Trophoblast cell (in vitro differentiated cells and primary cell): Measurements from ENCODE around the gene LRMDA.
A peak's percentile ranks its signal among the peaks of the same experiment; 100 is the strongest.

Experiments
- DNase-seq, 2 donors: peaks; one replicate each; pipeline ENCODE4 v3.0.0-alpha.2; 2016
- H2AFZ ChIP-seq: 2 replicates; pipeline ENCODE4 v1.6.1; 2013; ENCODE audit warnings: low read length, moderate library complexity, mild to moderate bottlenecking; ENCODE audit not compliant: insufficient read depth, poor library complexity
- H2AK5ac ChIP-seq: 2 replicates; pipeline ENCODE4 v1.6.1; 2013; ENCODE audit warnings: mild to moderate bottlenecking, low read length
- H2BK120ac ChIP-seq: 2 replicates; pipeline ENCODE4 v1.6.1; 2013; ENCODE audit warnings: low read length, mild to moderate bottlenecking, moderate library complexity; ENCODE audit not compliant: insufficient read depth, poor library complexity
- H2BK12ac ChIP-seq: 2 replicates; pipeline ENCODE4 v1.6.1; 2013; ENCODE audit warnings: mild to moderate bottlenecking, low read length, moderate library complexity
- H2BK5ac ChIP-seq: 2 replicates; pipeline ENCODE4 v1.6.1; 2013; ENCODE audit warnings: low read length, low read depth, moderate library complexity, mild to moderate bottlenecking; ENCODE audit not compliant: poor library complexity
- H3K14ac ChIP-seq: 2 replicates; pipeline ENCODE4 v1.6.1; 2013; ENCODE audit warnings: mild to moderate bottlenecking, low read length
- H3K18ac ChIP-seq: 2 replicates; pipeline ENCODE4 v1.6.1; 2013; ENCODE audit warnings: mild to moderate bottlenecking, low read length
- H3K23ac ChIP-seq: 2 replicates; pipeline ENCODE4 v1.6.1; 2013; ENCODE audit warnings: low read length
- H3K27ac ChIP-seq: 2 replicates; pipeline ENCODE4 v1.5.1; 2013; ENCODE audit warnings: low read depth, mild to moderate bottlenecking, inconsistent platforms, low read length, moderate library complexity
- H3K27me3 ChIP-seq: 2 replicates; pipeline ENCODE4 v1.6.1; 2013; ENCODE audit warnings: inconsistent platforms, mild to moderate bottlenecking, low read length, moderate library complexity; ENCODE audit not compliant: insufficient read depth
- H3K36me3 ChIP-seq, 2 experiments: 1 replicate in 1 of 2; 2 replicates in 1 of 2; pipeline ENCODE4 v1.6.1; 2013; ENCODE audit warnings: low read length in 2 of 2, mild to moderate bottlenecking in 2 of 2, moderate library complexity in 1 of 2; ENCODE audit not compliant: insufficient read depth in 2 of 2, control insufficient read depth in 1 of 2
- H3K4ac ChIP-seq: 2 replicates; pipeline ENCODE4 v1.6.1; 2013; ENCODE audit warnings: low read depth, mild to moderate bottlenecking, low read length, moderate library complexity
- H3K4me1 ChIP-seq, 2 experiments: 1 replicate in 1 of 2; 2 replicates in 1 of 2; pipeline ENCODE4 v1.6.1; 2013; ENCODE audit warnings: low read length in 2 of 2, mild to moderate bottlenecking in 2 of 2, moderate library complexity in 1 of 2; ENCODE audit not compliant: insufficient read depth in 2 of 2, control insufficient read depth in 1 of 2
- H3K4me2 ChIP-seq: 2 replicates; pipeline ENCODE4 v1.6.1; 2013; ENCODE audit warnings: inconsistent platforms, mild to moderate bottlenecking, low read length, moderate library complexity
- H3K4me3 ChIP-seq: 2 replicates; pipeline ENCODE4 v1.5.1; 2013; ENCODE audit warnings: mild to moderate bottlenecking, low read depth, low read length, inconsistent platforms
- H3K79me1 ChIP-seq: one replicate; pipeline ENCODE4 v1.6.1; 2013; ENCODE audit warnings: low read length
- H3K79me2 ChIP-seq: 2 replicates; pipeline ENCODE4 v1.6.1; 2013; ENCODE audit warnings: low read length, mild to moderate bottlenecking; ENCODE audit not compliant: control insufficient read depth, insufficient read depth, poor library complexity
- H3K9ac ChIP-seq: 2 replicates; pipeline ENCODE4 v1.6.1; 2013; ENCODE audit warnings: mild to moderate bottlenecking, low read length
- H3K9me3 ChIP-seq: 2 replicates; pipeline ENCODE4 v1.6.1; 2013; ENCODE audit warnings: low read depth, mild to moderate bottlenecking, control low read depth, inconsistent platforms, low read length; ENCODE audit not compliant: insufficient read depth
- H4K12ac ChIP-seq: 2 replicates; pipeline ENCODE4 v1.6.1; 2013; ENCODE audit warnings: low read depth, mild to moderate bottlenecking, low read length, moderate library complexity
- H4K8ac ChIP-seq: 2 replicates; pipeline ENCODE4 v1.6.1; 2013; ENCODE audit warnings: low read depth, mild to moderate bottlenecking, low read length, moderate library complexity
- H4K91ac ChIP-seq: one replicate; pipeline ENCODE4 v1.6.1; 2013; ENCODE audit warnings: low read depth, mild to moderate bottlenecking, low read length, moderate library complexity
- WGBS: extraction: QIAGEN DNeasy Blood & Tissue Kit; methylation state at CpG from one replicate; pipeline ENCODE4 v1.1.7; 2013; ENCODE audit warnings: missing lambda C conversion rate; ENCODE audit not compliant: insufficient read length, insufficient coverage; ENCODE audit errors: extremely low coverage; 5-methylcytosine and 5-hydroxymethylcytosine counted together

Gene LRMDA

DNA sequence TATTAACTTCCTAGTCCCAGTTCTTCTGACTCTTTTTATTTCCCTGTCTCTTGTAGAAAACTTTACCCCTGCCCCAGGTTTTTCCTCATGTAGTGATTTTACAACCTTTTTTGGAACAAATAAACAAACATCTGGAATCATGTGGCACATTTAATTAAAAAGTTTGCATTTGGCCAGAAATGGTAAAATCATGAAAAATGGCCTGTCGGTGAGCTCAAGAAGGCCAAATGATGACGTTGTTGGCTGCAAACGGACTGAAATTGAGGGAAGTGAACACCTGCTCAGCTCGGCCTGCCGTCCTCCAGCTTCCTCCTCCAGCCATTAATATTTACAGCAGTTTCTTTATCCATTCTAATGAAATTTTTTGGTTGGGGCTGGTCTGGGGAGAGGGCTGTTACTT is 902.8 kb downstream of the LRMDA start:
- H4K91ac ChIP-seq: no peak overlapping the region
- H4K8ac ChIP-seq: no peak overlapping the region
- H3K18ac ChIP-seq: no peak overlapping the region
- H3K9ac ChIP-seq: no peak overlapping the region
- no peak overlapping the region for H2BK12ac ChIP-seq
- peaks cover 8 to 13% of the 10 kb centered on the region in 2 experiments for H3K4me1 ChIP-seq
- no peak overlapping the region for H2AFZ ChIP-seq
- no peak overlapping the region for H2AK5ac ChIP-seq
- no peak overlapping the region for H2BK120ac ChIP-seq
- H3K79me1 ChIP-seq: peaks cover 8% of the 10 kb centered on the region
- no CpG with 5 or more reads among the region's 5 CpGs for WGBS
- no peak overlapping the region for H3K4me3 ChIP-seq
- no peak overlapping the region for H4K12ac ChIP-seq
- H3K27me3 ChIP-seq: no peaks in the 10 kb centered on the region
- H3K4me2 ChIP-seq: no peak overlapping the region
- H3K27ac ChIP-seq: no peak overlapping the region
- H2BK5ac ChIP-seq: no peak overlapping the region
- H3K9me3 ChIP-seq: no peaks in the 10 kb centered on the region
- no peak overlapping the region for H3K14ac ChIP-seq
- no peak overlapping the region for H3K23ac ChIP-seq
- no peaks in the 10 kb centered on the region for H3K36me3 ChIP-seq
- no peak for DNase-seq
- no peaks in the 10 kb centered on the region for H3K79me2 ChIP-seq
- H3K4ac ChIP-seq: no peak overlapping the region

DNA sequence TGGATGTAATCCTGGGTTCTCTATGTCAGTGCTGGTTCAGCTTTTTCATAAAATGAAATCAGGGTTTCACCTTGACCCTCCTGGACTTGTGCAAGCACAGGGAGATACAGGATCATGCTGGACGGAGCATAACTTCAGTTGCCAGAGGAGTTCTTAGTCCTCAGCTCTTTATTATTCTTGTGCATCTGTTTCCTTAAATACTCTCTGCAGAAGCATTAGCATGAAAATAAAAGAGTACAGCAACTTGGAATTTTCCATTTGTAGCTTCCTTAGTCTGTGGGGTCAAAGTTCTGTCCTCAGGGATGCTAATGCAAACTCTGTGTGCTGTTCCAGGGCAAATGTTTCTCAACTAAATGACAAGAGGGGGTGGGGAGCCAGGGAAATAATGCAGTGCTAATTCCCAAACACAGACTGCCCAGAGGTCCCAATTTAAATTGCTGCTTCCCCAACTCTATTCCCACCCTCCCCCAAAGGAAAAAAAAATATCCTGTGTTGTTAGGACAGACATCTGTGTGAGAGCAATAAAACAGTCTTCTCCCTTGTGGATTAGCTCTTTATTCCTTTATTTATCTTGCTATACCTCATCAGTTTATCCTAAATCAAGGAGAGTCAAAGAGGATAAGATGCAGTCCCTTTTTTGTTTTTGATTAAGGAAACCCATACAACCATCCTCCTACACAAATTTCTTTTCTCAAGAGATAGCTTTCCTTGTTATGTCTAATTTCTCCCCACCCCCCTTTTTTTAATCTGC is 905.0 kb downstream of the LRMDA start:
- no peak for DNase-seq
- WGBS: no CpG with 5 or more reads among the region's 1 CpG
- Histone ChIP-seq H3K14ac (no peak overlapping the region), H3K9me3 (no peaks in the 10 kb centered on the region), H4K12ac (no peak overlapping the region), H2BK120ac (no peak overlapping the region), H3K23ac (no peak overlapping the region), H3K18ac (no peak overlapping the region), H3K4me1 (peaks cover 2 to 6% of the 10 kb centered on the region in 2 experiments), H3K79me2 (no peaks in the 10 kb centered on the region), H3K4me2 (no peak overlapping the region), H2AK5ac (no peak overlapping the region), H3K4me3 (no peak overlapping the region), H3K36me3 (no peaks in the 10 kb centered on the region), H3K79me1 (peaks cover 6% of the 10 kb centered on the region), H4K91ac (no peak overlapping the region), H3K9ac (no peak overlapping the region), H3K27ac (peak overlapping the region; percentile 54), H3K4ac (no peak overlapping the region), H2AFZ (no peak overlapping the region), H3K27me3 (no peaks in the 10 kb centered on the region), H2BK5ac (peak overlapping the region; percentile 75), H4K8ac (no peak overlapping the region), H2BK12ac (no peak overlapping the region)

DNA sequence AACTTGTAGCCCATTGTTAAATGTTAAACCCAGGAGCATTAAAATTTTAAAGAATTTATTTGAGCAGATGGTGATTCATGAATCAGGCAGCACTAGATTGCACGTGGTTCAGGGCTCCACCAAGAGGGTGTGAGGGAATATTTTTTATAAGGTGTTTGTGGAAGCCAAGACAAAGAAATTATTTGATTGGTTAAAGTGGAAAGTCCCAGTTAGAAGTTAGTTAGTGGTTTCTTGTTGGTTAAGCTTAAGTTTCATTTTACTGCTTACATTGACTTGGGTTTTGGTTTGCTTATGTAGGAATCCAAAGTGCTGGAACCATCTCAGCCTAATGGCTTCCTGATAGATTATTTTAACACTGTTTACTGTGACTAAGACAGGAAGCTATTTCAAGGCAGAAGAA is 906.2 kb downstream of the LRMDA start:
- H2AFZ ChIP-seq: no peak overlapping the region
- H2AK5ac ChIP-seq: no peak overlapping the region
- H3K4me3 ChIP-seq: no peak overlapping the region
- H4K8ac ChIP-seq: no peak overlapping the region
- H2BK12ac ChIP-seq: no peak overlapping the region
- H3K79me2 ChIP-seq: no peaks in the 10 kb centered on the region
- no peak overlapping the region for H2BK5ac ChIP-seq
- no peaks in the 10 kb centered on the region for H3K36me3 ChIP-seq
- WGBS: no CpG with 5 or more reads among the region's 1 CpG
- no peak overlapping the region for H3K9ac ChIP-seq
- no peak overlapping the region for H3K18ac ChIP-seq
- no peak overlapping the region for H3K23ac ChIP-seq
- no peak overlapping the region for H3K4me2 ChIP-seq
- DNase-seq: no peak
- H3K14ac ChIP-seq: no peak overlapping the region
- no peak overlapping the region for H2BK120ac ChIP-seq
- H4K12ac ChIP-seq: no peak overlapping the region
- H3K9me3 ChIP-seq: no peaks in the 10 kb centered on the region
- H4K91ac ChIP-seq: peak overlapping the region; percentile 45
- peaks cover 2 to 6% of the 10 kb centered on the region in 2 experiments for H3K4me1 ChIP-seq
- no peaks in the 10 kb centered on the region for H3K27me3 ChIP-seq
- peaks cover 6% of the 10 kb centered on the region for H3K79me1 ChIP-seq
- no peak overlapping the region for H3K4ac ChIP-seq
- H3K27ac ChIP-seq: no peak overlapping the region

DNA sequence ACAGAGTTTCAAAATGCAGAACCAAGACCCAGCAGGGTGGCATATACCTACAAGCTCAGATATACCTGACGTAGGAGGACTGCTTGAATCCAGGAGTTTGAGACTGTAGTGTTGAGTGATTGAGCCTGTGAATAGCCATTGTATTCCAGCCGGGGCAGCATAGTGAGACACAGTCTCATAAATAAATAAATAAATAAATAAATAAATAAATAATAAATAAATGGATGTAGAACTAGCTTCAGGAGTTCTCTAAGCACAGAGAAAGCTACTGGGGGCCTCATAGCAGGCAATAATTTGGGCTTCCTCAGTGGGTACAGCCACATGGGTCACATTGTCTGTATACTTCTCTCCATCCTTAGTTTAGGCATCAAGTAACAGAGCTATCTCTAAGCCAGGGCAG is 906.8 kb downstream of the LRMDA start:
- H3K4ac ChIP-seq: no peak overlapping the region
- H3K36me3 ChIP-seq: no peaks in the 10 kb centered on the region
- no CpG with 5 or more reads among the region's 2 CpGs for WGBS
- no peak overlapping the region for H3K27ac ChIP-seq
- H3K9me3 ChIP-seq: no peaks in the 10 kb centered on the region
- no peak overlapping the region for H4K12ac ChIP-seq
- peaks cover 6% of the 10 kb centered on the region for H3K79me1 ChIP-seq
- H3K18ac ChIP-seq: no peak overlapping the region
- no peak overlapping the region for H3K9ac ChIP-seq
- no peak overlapping the region for H2AK5ac ChIP-seq
- H3K23ac ChIP-seq: no peak overlapping the region
- H2BK5ac ChIP-seq: no peak overlapping the region
- no peaks in the 10 kb centered on the region for H3K79me2 ChIP-seq
- peaks cover 2 to 6% of the 10 kb centered on the region in 2 experiments for H3K4me1 ChIP-seq
- no peak overlapping the region for H2BK12ac ChIP-seq
- no peak overlapping the region for H4K8ac ChIP-seq
- H2AFZ ChIP-seq: no peak overlapping the region
- H3K4me2 ChIP-seq: no peak overlapping the region
- H3K4me3 ChIP-seq: no peak overlapping the region
- no peaks in the 10 kb centered on the region for H3K27me3 ChIP-seq
- DNase-seq: no peak
- H3K14ac ChIP-seq: no peak overlapping the region
- no peak overlapping the region for H4K91ac ChIP-seq
- H2BK120ac ChIP-seq: no peak overlapping the region
